Head of caudate nucleus (tissue), 42 donors: Measurements from ENCODE around the gene HYAL2.

ENCODE experiments used
- DNase-seq, 42 donors: peaks; one replicate each; pipeline versions ENCODE4 v3.0.0 to v3.0.0-alpha.2; 2020 to 2021; ENCODE audit warnings: mixed read lengths in 7 of 42
- intact Hi-C: fragments of 100-400 bp; cut with DNase I; formaldehyde crosslinking; loops from one replicate; pipeline ENCODE4 v1.15.0; 2022

HYAL2 gene

GRCh38 chr3:50352781-50353180 lies 30.2 kb upstream of the HYAL2 start:
- intact Hi-C loops = no loop called here
- DNase-seq = no peak

GRCh38 chr3:50351323-50351697 lies 28.8 kb upstream of the HYAL2 start:
- intact Hi-C loops = loop anchor here (1.0 kb wide), 1 partner anchor 8 kb away; the partner anchor contains the start of gene TMEM115
- DNase-seq = peak in 2 of 42 donors; percentile 15 to 39

GRCh38 chr3:50350527-50351322 lies 28.2 kb upstream of the HYAL2 start, which contains the start of the genes CYB561D2 and NPRL2:
Gene CYB561D2, plus strand, starts transcription at chr3:50350862. Its CDS starts 572 bp downstream, at chr3:50351434.
Gene NPRL2, minus strand, starts transcription at chr3:50350775. Its CDS starts 123 bp downstream, at chr3:50350652.
- intact Hi-C loops = loop anchor here (1.0 kb wide), 1 partner anchor 9 kb away; the partner anchor contains the start of gene TMEM115
- peak; percentile 97 to 100 (median 99) for DNase-seq

- DNase-seq = peak in 1 of 42 donors; percentile 16
- intact Hi-C loops = no loop called here
Measured at GRCh38 chr3:50350213-50350526, 27.6 kb upstream of the HYAL2 start.

GRCh38 chr3:50347187-50347813 lies 24.8 kb upstream of the HYAL2 start:
- intact Hi-C loops = loop anchor here (5.0 kb wide), 1 partner anchor 195 kb away; no protein-coding TSS in a partner anchor
- peak; percentile 45 to 88 (median 70) for DNase-seq

GRCh38 chr3:50345586-50346234 lies 23.2 kb upstream of the HYAL2 start, which contains the start of gene ZMYND10:
Gene ZMYND10, minus strand, starts transcription at chr3:50345732. Its CDS starts 153 bp downstream, at chr3:50345579.
- intact Hi-C loops = loop anchor here (5.0 kb wide), 1 partner anchor 197 kb away; no protein-coding TSS in a partner anchor
- peak; percentile 33 to 87 (median 71) for DNase-seq

- intact Hi-C loops = loop anchor here (5.0 kb wide), 1 partner anchor 197 kb away; no protein-coding TSS in a partner anchor
- DNase-seq = no peak
Measured at GRCh38 chr3:50345008-50345407, 22.5 kb upstream of the HYAL2 start.

GRCh38 chr3:50342813-50343633 lies 20.5 kb upstream of the HYAL2 start:
- no peak for DNase-seq
- intact Hi-C loops = no loop called here

GRCh38 chr3:50341996-50342650 lies 19.6 kb upstream of the HYAL2 start:
- intact Hi-C loops = no loop called here
- no peak for DNase-seq

GRCh38 chr3:50341537-50341936 lies 19.0 kb upstream of the HYAL2 start:
- intact Hi-C loops = no loop called here
- DNase-seq = no peak

GRCh38 chr3:50340448-50341329 lies 18.1 kb upstream of the HYAL2 start, which contains the start of gene RASSF1:
Gene RASSF1, minus strand, starts transcription at chr3:50340836. Its CDS starts 31 bp downstream, at chr3:50340805.
- peak in 6 of 42 donors; percentile 22 to 51 (median 26) for DNase-seq
- intact Hi-C loops = no loop called here

GRCh38 chr3:50340147-50340447 lies 17.6 kb upstream of the HYAL2 start:
- no peak for DNase-seq

GRCh38 chr3:50339485-50340146 lies 17.1 kb upstream of the HYAL2 start:
- DNase-seq = no peak
- intact Hi-C loops = no loop called here

More at GRCh38 chr3:50340147-50340447, 17.6 kb upstream of the HYAL2 start:
- intact Hi-C loops = no loop called here

- intact Hi-C loops = no loop called here
- no peak for DNase-seq
Measured at GRCh38 chr3:50338965-50339364, 16.4 kb upstream of the HYAL2 start.

- intact Hi-C loops = no loop called here
- peak; percentile 97 to 100 (median 99) for DNase-seq
Measured at GRCh38 chr3:50337175-50337861, 14.8 kb upstream of the HYAL2 start.
